ENCODE data around the gene ALG14. TPM values are rescaled to one million over a fixed set of nuclear protein-coding genes. Genes with fewer than 3 reads are reported as not detected.
A peak's percentile ranks its signal among the peaks of the same experiment; 100 is the strongest.

ALG14 gene
- total RNA-seq, 1 donor from 2014 or later, result 1.9 TPM

DNA sequence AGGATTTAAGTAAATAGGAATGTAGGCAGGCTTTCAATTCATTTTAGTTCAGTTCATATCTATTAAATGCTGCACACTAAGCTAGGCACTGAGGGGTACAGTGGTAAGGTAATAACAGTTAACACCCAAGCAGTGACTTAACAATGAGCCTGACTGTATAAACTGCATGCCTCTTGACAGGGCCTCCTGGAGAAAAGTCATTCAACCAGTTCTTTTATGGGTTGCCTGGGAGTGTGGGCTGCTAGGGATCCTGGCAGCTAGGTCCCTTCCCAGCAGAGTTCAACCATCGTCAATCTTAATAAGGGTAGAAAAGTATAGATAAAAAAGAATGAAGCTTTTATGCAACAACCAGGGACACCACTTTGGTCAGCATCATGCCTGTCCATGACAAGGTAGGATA lies 8.1 kb upstream of the ALG14 start:
- H3K4me1 Mint-ChIP-seq (ENCODE audit: low read depth), result no peaks in the 10 kb centered on the region
- intact Hi-C loops (cut with micrococcal nuclease), result no loop called here
- no peak overlapping the region for H3K27ac Mint-ChIP-seq
- no peak for DNase-seq (ENCODE audit: low spot score)
- no peaks in the 10 kb centered on the region for H3K9me3 Mint-ChIP-seq
- peaks cover 10% of the 10 kb centered on the region for H3K27me3 Mint-ChIP-seq (ENCODE audit: insufficient read depth)
- H3K4me3 Mint-ChIP-seq, result no peak overlapping the region
- no peaks in the 10 kb centered on the region for H3K36me3 Mint-ChIP-seq (ENCODE audit: low read depth)

GRCh38 chr1:95080446-95080845 lies 7.7 kb upstream of the ALG14 start:
- DNase-seq (ENCODE audit: low spot score), result no peak
- Mint-ChIP-seq H3K27me3 (ENCODE audit: insufficient read depth) (peaks cover 7% of the 10 kb centered on the region), H3K4me1 (ENCODE audit: low read depth) (no peaks in the 10 kb centered on the region), H3K9me3 (no peaks in the 10 kb centered on the region), H3K4me3 (no peak overlapping the region), H3K36me3 (ENCODE audit: low read depth) (no peaks in the 10 kb centered on the region), H3K27ac (no peak overlapping the region)
- intact Hi-C loops (cut with micrococcal nuclease), result no loop called here

DNA sequence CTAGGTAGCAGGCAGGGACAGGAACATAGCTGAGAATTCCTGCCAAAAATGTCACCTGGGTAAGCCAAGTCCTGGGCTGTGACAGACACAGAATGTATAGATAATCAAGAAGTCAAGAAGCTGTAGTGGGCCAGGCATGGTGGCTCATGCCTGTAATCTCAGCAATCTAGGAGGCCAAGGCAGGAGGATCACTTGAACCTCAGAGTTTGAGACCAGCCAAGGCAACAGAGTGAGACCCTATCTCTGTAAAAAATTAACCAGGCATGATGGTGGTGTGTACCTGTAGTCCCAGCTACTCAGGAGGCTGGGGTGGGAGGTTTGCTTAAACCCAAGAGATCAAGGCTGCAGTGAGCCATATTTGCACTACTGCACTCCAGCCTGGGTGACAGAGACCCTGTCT lies 3.3 kb upstream of the ALG14 start:
- no peaks in the 10 kb centered on the region for H3K9me3 Mint-ChIP-seq

DNA sequence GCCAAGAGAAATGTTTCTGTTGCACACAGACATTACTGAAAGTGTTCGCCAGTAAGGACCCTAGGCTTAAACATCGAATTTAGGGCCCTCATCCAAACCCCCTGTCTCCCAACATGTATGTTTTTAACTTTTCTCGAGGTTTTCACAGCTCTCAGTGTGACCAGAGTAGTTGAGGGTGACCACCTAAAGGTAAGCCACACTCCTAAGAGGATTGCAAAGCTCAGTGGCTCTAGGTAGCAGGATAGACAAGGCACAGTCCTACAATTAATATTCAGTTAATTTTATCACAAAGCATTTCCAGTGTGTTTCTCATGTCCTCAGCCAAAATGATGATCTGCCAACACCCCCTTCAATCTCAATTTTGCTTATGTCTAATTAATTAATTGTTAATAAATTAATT lies 695 bp upstream of the ALG14 start:
- Mint-ChIP-seq H3K36me3 (ENCODE audit: low read depth) (no peaks in the 10 kb centered on the region), H3K27me3 (ENCODE audit: insufficient read depth) (no peaks in the 10 kb centered on the region), H3K4me1 (ENCODE audit: low read depth) (peaks cover 18% of the 10 kb centered on the region), H3K9me3 (no peaks in the 10 kb centered on the region), H3K27ac (peak overlapping the region; percentile 93), H3K4me3 (peak overlapping the region; percentile 94)
- DNase-seq (ENCODE audit: low spot score), result no peak
- intact Hi-C loops (cut with micrococcal nuclease), result loop anchor here (1.0 to 10.0 kb wide), 6 partner anchors 42 to 1729 kb away; partner anchors contain the start of genes DR1, F3, GCLM and PTBP2

More for the DNA sequence above, 3.3 kb upstream of the ALG14 start:
- H3K27me3 Mint-ChIP-seq (ENCODE audit: insufficient read depth), result peaks cover under 1% of the 10 kb centered on the region
- no peaks in the 10 kb centered on the region for H3K36me3 Mint-ChIP-seq (ENCODE audit: low read depth)
- DNase-seq (ENCODE audit: low spot score), result no peak
- no peak overlapping the region for H3K27ac Mint-ChIP-seq
- intact Hi-C loops (cut with micrococcal nuclease), result loop anchor here (10.0 kb wide), 1 partner anchor 531 kb away; the partner anchor contains the start of gene F3
- peaks cover 18% of the 10 kb centered on the region for H3K4me1 Mint-ChIP-seq (ENCODE audit: low read depth)
- H3K4me3 Mint-ChIP-seq, result no peak overlapping the region

DNA sequence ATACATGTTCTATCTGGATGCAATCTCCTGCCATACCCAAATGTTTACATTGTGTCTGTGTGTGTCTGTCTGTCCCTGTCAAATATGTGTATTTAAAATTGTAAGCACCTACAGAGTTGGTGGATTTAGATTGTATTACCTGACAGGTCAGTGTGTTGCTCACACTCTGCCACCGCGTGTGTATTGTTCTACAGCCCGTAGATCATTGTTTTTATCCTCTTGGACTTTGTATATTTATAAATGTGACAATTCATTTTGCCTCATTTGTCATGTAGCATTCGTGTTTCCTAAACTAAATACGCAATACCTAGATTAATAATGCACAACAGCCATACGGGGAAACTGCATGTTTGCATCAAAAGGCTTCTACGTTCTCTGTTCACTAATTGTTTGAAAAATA lies 634 bp downstream of the ALG14 start:
- intact Hi-C loops (cut with micrococcal nuclease), result loop anchor here (1.0 to 10.0 kb wide), 8 partner anchors 29 to 1727 kb away; partner anchors contain the start of genes ABCD3, DR1, F3 and GCLM
- H3K36me3 Mint-ChIP-seq (ENCODE audit: low read depth), result no peaks in the 10 kb centered on the region
- no peaks in the 10 kb centered on the region for H3K27me3 Mint-ChIP-seq (ENCODE audit: insufficient read depth)
- peak overlapping the region; percentile 94 for H3K4me3 Mint-ChIP-seq
- H3K27ac Mint-ChIP-seq, result peak overlapping the region; percentile 93
- no peaks in the 10 kb centered on the region for H3K9me3 Mint-ChIP-seq
- H3K4me1 Mint-ChIP-seq (ENCODE audit: low read depth), result peaks cover 18% of the 10 kb centered on the region
- no peak for DNase-seq (ENCODE audit: low spot score)

GRCh38 chr1:95071539-95071938 lies 1.2 kb downstream of the ALG14 start:
- H3K27ac Mint-ChIP-seq, result no peak overlapping the region
- H3K36me3 Mint-ChIP-seq (ENCODE audit: low read depth), result no peaks in the 10 kb centered on the region
- H3K9me3 Mint-ChIP-seq, result no peaks in the 10 kb centered on the region
- no peaks in the 10 kb centered on the region for H3K27me3 Mint-ChIP-seq (ENCODE audit: insufficient read depth)
- intact Hi-C loops (cut with micrococcal nuclease), result loop anchor here (5.0 to 10.0 kb wide), 3 partner anchors 109 to 1651 kb away; partner anchors contain the start of genes F3 and PTBP2
- no peak for DNase-seq (ENCODE audit: low spot score)
- H3K4me3 Mint-ChIP-seq, result peak overlapping the region; percentile 94
- peaks cover 18% of the 10 kb centered on the region for H3K4me1 Mint-ChIP-seq (ENCODE audit: low read depth)

DNA sequence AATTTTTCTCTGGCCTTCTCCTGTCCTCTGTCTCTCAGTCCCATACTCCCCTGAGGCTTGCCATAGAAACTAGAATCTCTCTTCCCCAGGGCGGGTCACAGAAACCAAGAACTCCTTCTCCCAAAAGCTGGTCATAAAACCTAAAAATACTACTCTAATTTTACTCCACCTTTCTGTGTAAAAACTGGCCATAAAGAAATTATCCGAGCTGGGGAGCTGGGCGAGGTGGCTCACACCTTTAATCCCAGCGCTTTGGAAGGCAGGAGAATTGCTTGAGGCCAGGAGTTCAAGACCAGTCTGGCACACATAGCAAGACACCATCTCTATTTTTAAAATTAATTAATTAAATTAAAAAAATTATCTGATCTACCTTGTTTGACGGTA lies 3.0 kb downstream of the ALG14 start:
- H3K4me1 Mint-ChIP-seq (ENCODE audit: low read depth), result peaks cover 18% of the 10 kb centered on the region
- intact Hi-C loops (cut with micrococcal nuclease), result loop anchor here (5.0 to 10.0 kb wide), 3 partner anchors 107 to 1653 kb away; partner anchors contain the start of genes F3 and PTBP2
- H3K27ac Mint-ChIP-seq, result no peak overlapping the region
- no peak for DNase-seq (ENCODE audit: low spot score)
- H3K27me3 Mint-ChIP-seq (ENCODE audit: insufficient read depth), result no peaks in the 10 kb centered on the region
- H3K36me3 Mint-ChIP-seq (ENCODE audit: low read depth), result no peaks in the 10 kb centered on the region
- H3K9me3 Mint-ChIP-seq, result no peaks in the 10 kb centered on the region
- H3K4me3 Mint-ChIP-seq, result no peak overlapping the region

DNA sequence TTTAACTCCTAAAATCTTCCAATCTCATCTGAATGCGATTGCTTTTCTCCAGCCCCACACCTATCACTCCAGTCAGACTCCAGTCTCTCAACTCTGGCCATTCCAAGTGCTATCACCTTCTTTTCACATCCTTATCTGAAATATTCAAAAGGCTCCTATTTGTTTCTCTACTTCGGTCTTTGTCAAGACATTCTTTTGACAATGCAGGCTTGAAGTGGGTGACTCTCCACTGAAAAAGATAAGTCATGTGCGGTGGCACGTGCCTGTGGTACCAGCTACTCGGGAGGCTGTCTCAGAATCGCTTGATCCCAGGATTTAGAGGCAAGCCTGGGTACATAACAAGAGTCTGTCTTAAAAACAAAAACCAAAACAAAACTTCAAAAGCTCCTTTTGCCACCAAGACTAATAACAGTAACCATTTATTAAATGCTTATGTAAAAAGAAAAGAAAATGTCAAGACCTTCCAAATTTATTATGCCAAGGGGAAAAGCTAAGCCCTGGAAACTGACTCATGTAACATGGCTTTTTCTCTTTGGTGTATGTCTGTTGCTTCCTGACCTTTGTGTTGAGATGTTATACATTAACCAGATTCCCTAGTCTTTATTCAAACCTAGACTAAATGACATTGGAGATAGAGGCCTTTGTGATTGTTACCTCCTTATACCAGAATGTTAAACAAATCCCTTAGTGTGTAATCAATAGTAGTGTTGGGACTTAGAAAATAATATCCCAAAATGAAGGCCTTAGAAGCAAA lies 3.6 kb downstream of the ALG14 start:
- no peak overlapping the region for H3K4me3 Mint-ChIP-seq
- H3K4me1 Mint-ChIP-seq (ENCODE audit: low read depth), result peaks cover 18% of the 10 kb centered on the region
- no peak overlapping the region for H3K27ac Mint-ChIP-seq
- no peaks in the 10 kb centered on the region for H3K27me3 Mint-ChIP-seq (ENCODE audit: insufficient read depth)
- H3K9me3 Mint-ChIP-seq, result no peaks in the 10 kb centered on the region
- DNase-seq (ENCODE audit: low spot score), result no peak
- H3K36me3 Mint-ChIP-seq (ENCODE audit: low read depth), result no peaks in the 10 kb centered on the region
- intact Hi-C loops (cut with micrococcal nuclease), result no loop called here

GRCh38 chr1:95067568-95067967 lies 5.2 kb downstream of the ALG14 start:
- no peaks in the 10 kb centered on the region for H3K27me3 Mint-ChIP-seq (ENCODE audit: insufficient read depth)
- intact Hi-C loops (cut with micrococcal nuclease), result no loop called here
- no peak for DNase-seq (ENCODE audit: low spot score)

GRCh38 chr1:95067062-95067461 lies 5.7 kb downstream of the ALG14 start:
- Mint-ChIP-seq H3K4me1 (ENCODE audit: low read depth) (peaks cover 8% of the 10 kb centered on the region), H3K27me3 (ENCODE audit: insufficient read depth) (no peaks in the 10 kb centered on the region), H3K9me3 (no peaks in the 10 kb centered on the region), H3K27ac (no peak overlapping the region), H3K36me3 (ENCODE audit: low read depth) (no peaks in the 10 kb centered on the region), H3K4me3 (no peak overlapping the region)
- intact Hi-C loops (cut with micrococcal nuclease), result no loop called here
- DNase-seq (ENCODE audit: low spot score), result no peak

More at GRCh38 chr1:95067568-95067967, 5.2 kb downstream of the ALG14 start:
- Mint-ChIP-seq H3K36me3 (ENCODE audit: low read depth) (no peaks in the 10 kb centered on the region), H3K4me1 (ENCODE audit: low read depth) (peaks cover 13% of the 10 kb centered on the region), H3K9me3 (no peaks in the 10 kb centered on the region), H3K4me3 (no peak overlapping the region), H3K27ac (no peak overlapping the region)

DNA sequence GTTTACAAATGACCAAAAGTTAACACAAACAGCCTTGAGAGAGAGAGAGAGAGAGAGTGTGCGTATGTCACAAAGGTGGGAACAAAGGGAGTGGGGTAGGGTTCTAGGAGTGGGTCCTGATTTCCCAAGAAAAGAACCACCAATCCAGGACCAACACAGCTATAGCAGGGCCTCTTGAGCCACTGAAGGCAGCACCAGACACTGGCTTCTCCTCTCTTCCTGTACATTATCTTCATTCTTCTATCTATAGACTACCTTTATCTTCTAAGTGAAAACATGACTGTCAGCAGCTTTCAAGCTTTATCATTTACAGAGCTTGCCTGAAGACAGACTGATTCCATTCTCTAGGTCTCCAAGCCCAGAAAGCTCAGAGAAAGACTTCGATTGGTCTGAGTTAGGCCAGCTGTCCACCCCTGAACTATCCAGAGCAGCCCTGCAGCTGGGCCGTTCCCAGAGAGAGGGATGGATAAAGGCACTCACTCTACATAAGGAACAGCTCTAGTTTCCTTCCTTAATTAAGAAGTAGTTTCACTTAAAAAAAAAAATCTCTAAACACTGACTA lies 11.2 kb downstream of the ALG14 start:
- Mint-ChIP-seq H3K9me3 (no peaks in the 10 kb centered on the region), H3K36me3 (ENCODE audit: low read depth) (no peaks in the 10 kb centered on the region), H3K4me3 (no peak overlapping the region), H3K4me1 (ENCODE audit: low read depth) (no peaks in the 10 kb centered on the region), H3K27me3 (ENCODE audit: insufficient read depth) (peaks cover 2% of the 10 kb centered on the region), H3K27ac (no peak overlapping the region)
- no peak for DNase-seq (ENCODE audit: low spot score)
- intact Hi-C loops (cut with micrococcal nuclease), result no loop called here

GRCh38 chr1:95058974-95059373 lies 13.8 kb downstream of the ALG14 start:
- intact Hi-C loops (cut with micrococcal nuclease), result no loop called here
- H3K4me1 Mint-ChIP-seq (ENCODE audit: low read depth), result no peaks in the 10 kb centered on the region
- peaks cover 5% of the 10 kb centered on the region for H3K27me3 Mint-ChIP-seq (ENCODE audit: insufficient read depth)
- no peaks in the 10 kb centered on the region for H3K36me3 Mint-ChIP-seq (ENCODE audit: low read depth)
- no peak overlapping the region for H3K27ac Mint-ChIP-seq
- no peaks in the 10 kb centered on the region for H3K9me3 Mint-ChIP-seq
- H3K4me3 Mint-ChIP-seq, result no peak overlapping the region
- DNase-seq (ENCODE audit: low spot score), result no peak

GRCh38 chr1:95057351-95057750 lies 15.4 kb downstream of the ALG14 start:
- no peak for DNase-seq (ENCODE audit: low spot score)
- H3K27ac Mint-ChIP-seq, result no peak overlapping the region
- H3K27me3 Mint-ChIP-seq (ENCODE audit: insufficient read depth), result peaks cover 5% of the 10 kb centered on the region
- no peak overlapping the region for H3K4me3 Mint-ChIP-seq
- no peaks in the 10 kb centered on the region for H3K4me1 Mint-ChIP-seq (ENCODE audit: low read depth)
- H3K36me3 Mint-ChIP-seq (ENCODE audit: low read depth), result no peaks in the 10 kb centered on the region
- H3K9me3 Mint-ChIP-seq, result no peaks in the 10 kb centered on the region
- intact Hi-C loops (cut with micrococcal nuclease), result loop anchor here (1.0 kb wide), 1 partner anchor 31 kb away; no protein-coding TSS in a partner anchor
